Measurements from ENCODE around the gene UBE2D4.
"Not testable (repeated sequence)": the region's sequence is repeated elsewhere in the genome, so short reads cannot be mapped to it uniquely, and the experiment has no call there.

DNA sequence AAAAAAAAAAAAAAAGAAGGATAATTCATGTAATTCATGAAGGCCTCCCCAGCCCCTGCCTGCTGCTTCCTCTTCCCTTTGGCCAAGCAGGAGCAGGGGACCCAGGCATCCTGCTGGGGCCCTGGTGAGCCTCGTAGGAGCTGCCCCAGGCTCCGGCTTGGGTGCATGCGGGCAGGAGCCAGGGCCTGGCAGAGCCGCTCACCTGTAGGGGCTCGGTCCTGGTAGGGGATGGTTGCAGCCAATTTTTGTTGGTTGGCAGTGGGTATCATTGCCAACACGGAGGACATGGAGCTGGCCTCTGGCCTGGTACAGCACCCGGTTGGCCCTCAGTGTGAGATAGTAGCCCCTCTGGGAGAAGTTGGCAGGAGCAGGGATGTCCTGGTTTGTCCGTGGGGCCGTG lies 61.2 kb downstream of the UBE2D4 start:
- TF ChIP-seq, protein P1, sequence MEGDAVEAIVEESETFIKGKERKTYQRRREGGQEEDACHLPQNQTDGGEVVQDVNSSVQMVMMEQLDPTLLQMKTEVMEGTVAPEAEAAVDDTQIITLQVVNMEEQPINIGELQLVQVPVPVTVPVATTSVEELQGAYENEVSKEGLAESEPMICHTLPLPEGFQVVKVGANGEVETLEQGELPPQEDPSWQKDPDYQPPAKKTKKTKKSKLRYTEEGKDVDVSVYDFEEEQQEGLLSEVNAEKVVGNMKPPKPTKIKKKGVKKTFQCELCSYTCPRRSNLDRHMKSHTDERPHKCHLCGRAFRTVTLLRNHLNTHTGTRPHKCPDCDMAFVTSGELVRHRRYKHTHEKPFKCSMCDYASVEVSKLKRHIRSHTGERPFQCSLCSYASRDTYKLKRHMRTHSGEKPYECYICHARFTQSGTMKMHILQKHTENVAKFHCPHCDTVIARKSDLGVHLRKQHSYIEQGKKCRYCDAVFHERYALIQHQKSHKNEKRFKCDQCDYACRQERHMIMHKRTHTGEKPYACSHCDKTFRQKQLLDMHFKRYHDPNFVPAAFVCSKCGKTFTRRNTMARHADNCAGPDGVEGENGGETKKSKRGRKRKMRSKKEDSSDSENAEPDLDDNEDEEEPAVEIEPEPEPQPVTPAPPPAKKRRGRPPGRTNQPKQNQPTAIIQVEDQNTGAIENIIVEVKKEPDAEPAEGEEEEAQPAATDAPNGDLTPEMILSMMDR (IDR thresholded peaks at IDR 0.05; ENCODE audit: extremely low read depth in 1 of 2, insufficient read depth in 1 of 2, low read depth in 1 of 2, low read length in 2 of 2), result not testable (repeated sequence)
- not testable (repeated sequence) for TF ChIP-seq POLR2AphosphoS5 (IDR thresholded peaks at IDR 0.05; ENCODE audit: insufficient read depth, low read depth, low read length); FOS (IDR thresholded peaks at IDR 0.05; ENCODE audit: borderline replicate concordance, insufficient read depth, low read length); GATA2 (IDR thresholded peaks at IDR 0.05; ENCODE audit: insufficient read depth, insufficient read length, low read depth, low read length); POLR2A (IDR thresholded peaks at IDR 0.05; ENCODE audit: low read depth, low read length); EZH2 (IDR thresholded peaks at IDR 0.05; ENCODE audit: borderline replicate concordance, low read depth, low read length, severe bottlenecking); JUN (IDR thresholded peaks at IDR 0.05; ENCODE audit: borderline replicate concordance, insufficient read depth, insufficient read length, low read depth); MYC (IDR thresholded peaks at IDR 0.05; ENCODE audit: low read depth, low read length)
- TF ChIP-seq, protein P2, sequence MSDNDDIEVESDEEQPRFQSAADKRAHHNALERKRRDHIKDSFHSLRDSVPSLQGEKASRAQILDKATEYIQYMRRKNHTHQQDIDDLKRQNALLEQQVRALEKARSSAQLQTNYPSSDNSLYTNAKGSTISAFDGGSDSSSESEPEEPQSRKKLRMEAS (IDR thresholded peaks at IDR 0.05; ENCODE audit: insufficient read depth, insufficient read length), result not testable (repeated sequence)

Data from endothelial cell of umbilical vein (primary cell).